GM21786 (cell line): Measurements from ENCODE around the gene PARD6G.
"Not testable (repeated sequence)": the region's sequence is repeated elsewhere in the genome, so short reads cannot be mapped to it uniquely, and the experiment has no call there.

ENCODE experiments used
- ATAC-seq: cut with Tn5 transposase; IDR thresholded peaks from one replicate; pipeline ENCODE4 v1.9.1; 2021; ENCODE audit not compliant: unreplicated experiment

Gene PARD6G

GRCh38 chr18:80243204-80243603, 4.1 kb downstream of the PARD6G start:
- no peak for ATAC-seq

GRCh38 chr18:80241919-80242777, 5.2 kb downstream of the PARD6G start:
- ATAC-seq, result no peak

GRCh38 chr18:80239830-80240229, 7.5 kb downstream of the PARD6G start:
- no peak for ATAC-seq

DNA sequence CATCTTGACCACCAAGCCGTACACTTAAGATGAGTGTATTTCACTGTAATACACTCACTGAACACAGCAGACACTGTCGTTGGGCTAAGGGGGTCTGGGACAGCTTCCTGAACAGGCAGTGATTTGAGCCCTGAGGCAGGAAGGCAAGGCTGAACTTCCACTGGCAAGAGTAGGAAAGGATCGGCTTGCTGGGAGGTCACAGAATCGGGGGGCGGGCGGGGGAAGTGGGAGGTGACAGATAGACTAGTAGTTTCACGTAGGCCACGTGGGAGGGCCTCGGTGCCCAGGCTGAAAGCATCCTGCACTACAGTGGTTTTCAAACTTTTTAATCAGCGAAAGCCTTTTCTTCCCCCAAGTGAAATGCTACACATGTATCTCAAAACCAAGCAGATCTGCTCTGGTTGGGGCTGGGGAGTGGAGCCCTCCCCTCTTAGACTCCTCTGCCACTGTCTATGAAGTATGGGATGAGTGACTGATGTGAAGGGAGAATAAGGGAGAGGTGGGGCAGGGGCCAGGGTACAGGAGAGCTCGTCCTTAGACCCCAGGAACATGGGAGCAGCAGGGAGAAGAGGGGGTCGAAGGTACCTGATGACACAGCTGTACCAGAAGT, 8.6 kb downstream of the PARD6G start:
- no peak for ATAC-seq

DNA sequence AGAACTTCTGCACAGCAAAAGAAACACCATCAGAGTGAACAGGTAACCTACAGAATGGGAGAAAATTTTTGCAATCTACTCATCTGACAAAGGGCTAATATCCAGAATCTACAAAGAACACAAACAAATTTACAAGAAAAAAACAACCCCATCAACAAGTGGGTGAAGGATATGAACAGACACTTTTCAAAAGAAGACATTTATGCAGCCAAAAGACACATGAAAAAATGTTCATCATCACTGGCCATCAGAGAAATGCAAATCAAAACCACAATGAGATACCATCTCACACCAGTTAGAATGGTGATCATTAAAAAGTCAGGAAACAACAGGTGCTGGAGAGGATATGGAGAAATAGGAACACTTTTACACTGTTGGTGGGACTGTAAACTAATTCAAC, 9.8 kb downstream of the PARD6G start:
- not testable (repeated sequence) for ATAC-seq

DNA sequence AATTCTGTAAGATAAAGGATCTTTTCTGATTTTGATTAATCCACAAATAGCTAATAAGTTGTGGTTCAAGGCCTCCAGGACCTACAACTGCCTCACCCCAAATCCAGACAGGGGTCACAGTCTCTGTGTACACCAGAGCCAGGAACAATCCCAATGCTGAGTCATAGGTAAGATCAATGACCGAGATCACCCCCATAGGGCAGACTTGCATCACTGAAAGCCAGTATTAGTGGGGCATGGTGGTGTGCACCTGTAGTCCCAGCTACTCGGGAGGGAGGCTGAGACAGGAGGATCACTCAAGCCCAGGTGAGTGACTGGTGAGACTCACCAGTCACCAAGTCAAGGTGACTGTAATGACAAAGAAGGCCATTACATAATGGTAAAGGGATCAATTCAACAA, 12.9 kb downstream of the PARD6G start:
- no peak for ATAC-seq

DNA sequence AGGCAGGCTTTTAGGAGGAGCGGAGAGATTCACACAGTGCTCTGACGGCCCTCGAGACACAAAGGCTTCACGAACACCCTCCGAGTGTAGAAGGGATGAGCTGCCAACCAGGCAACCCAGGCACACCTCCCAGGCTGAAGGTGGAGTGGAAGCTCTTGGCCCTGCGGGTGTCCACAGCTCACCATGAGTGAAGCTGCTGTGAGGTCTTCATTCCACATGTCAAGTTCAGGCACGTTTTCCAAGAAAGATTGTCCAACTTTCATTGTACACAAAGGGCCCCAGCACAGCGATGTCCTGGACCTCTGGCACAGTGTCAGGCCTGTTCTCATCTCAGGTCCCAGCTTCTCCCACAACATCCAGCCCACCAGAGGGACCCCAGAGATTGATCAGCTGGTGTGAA, 13.4 kb downstream of the PARD6G start:
- ATAC-seq, result no peak

DNA sequence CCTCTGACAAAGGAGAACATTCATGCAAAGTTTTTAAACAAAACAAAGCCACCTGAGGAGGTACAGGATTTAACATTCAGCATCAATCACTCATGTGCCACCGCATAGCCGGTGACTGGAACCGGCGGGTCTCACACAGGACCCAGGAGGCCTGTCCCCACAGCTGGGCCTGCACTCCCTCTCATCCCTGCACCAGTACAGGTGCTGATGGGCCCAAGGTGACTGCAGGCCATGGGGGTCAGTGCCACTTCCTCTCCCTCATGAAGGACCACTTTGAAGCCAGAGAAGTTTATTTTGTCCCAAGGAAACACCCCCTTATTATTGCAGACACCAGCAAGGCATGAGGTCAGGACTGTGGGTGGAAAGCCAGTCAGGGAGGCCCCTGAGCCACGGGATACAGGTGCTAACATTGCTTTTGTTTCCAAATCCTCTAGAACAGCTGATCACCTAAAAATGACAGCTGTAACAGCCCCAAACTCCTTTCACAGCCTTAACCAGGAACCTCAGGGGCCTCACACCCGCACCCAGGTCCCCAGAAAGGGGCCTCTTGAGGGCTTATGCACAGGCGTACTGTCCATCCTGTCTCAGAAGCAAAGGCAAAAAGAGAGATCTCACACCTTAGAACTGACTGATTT, 14.0 kb downstream of the PARD6G start:
- ATAC-seq, result no peak

GRCh38 chr18:80232710-80233109, 14.6 kb downstream of the PARD6G start:
- no peak for ATAC-seq

DNA sequence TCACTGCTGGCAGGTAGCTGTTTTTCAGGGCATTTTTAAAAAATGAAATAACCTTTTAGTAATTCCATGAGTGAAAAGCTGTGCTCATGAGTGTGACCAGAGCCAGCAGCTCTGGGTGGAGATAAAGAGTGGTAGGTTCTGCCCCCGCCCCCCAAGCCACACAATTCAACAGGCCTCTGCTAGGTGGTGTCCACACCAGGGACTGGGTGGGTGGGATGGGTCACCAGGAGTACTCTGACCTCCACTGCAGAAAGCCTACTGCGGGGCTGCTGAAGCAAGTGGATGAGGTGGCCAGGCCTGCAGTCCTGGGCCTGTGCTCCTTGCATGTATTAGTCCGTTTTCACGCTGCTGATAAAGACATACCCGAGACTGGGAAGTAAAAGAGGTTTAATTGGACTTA, 15.3 kb downstream of the PARD6G start:
- no peak for ATAC-seq

DNA sequence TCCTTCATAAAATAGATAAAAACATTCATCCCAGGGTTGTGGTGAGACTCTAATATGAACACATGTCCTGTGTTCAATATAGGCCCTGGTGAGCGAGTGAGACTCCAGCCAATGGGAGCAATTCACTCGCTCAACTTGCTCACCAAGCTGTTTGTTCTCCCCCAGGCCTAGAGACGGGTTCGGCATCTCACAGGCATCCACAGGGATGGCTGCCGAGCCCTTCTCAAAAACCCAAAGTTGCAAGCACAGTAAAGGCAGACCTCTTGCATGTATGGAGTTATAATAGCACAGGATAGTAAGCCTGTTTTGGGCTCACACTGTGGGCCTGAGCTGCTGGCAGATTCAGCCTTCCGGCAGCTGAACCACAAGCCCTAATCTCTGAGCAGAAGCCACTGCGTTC, 15.7 kb downstream of the PARD6G start:
- ATAC-seq, result no peak

DNA sequence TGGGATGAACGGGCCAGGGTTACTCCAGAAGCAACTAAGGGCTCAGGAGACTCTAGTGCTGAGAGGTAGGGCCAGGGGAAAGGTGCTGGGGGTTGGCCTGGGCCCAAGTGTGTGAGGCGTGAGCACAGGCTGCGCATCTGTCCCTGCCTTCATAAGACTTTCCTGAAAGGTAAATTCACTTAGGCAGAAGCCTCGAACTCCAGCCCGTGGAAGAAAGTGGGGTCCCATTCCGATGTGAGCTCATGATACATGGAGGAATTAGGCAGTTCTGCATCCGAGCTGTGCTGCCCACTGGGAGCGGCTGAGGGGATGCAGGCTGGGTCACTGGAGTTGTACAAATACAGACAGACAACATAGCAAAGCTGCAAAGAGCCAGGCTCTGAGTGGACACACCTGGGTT, 16.2 kb downstream of the PARD6G start:
- ATAC-seq, result no peak

DNA sequence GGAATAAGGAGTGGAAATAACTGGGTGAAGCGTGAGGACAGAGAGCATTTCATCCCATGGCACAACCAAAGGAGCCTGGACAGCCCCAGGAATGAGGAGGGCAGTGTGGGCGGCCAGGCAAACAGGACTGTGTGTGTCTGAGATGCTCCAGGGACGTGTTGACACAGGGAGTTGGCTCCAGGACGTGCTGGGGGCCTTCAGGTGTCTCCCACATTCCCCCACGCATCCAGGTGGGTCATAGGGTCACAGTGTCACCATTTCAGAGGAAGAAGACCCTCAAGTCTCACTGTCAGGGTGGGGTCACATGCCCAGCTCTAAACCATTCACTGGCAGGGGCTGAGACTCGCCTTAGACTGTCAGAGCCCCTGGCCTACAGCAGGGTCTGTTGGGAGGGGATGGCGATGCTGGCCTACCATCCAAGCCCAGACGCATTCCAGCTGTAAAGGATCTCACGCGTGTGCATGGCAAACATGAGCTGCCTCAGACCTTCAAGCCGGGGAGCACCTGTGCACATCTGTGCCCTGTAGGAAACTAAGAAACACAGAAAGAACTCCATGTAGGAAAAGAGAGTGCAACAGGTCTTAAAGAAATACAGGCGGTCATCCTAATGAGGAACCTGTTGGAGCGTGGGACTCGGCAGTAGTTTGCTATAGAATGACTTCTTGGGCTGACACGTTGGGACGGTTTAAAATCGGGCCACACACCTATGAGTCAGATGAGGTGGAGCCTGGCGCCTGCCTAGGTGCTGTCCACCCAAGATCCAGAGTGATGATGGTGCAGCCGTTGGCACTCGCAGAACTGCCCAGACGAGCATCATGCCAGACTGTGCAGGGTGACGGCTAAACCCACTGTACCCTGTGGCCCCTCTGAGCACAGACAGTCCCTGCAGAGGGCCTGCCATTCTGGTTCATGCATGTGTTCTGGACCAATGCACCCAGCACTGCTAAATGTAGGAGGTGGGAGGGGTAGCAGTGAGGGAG, 17.3 kb downstream of the PARD6G start:
- no peak for ATAC-seq

- no peak for ATAC-seq
These were observed 18.0 kb downstream of the PARD6G start for GRCh38 chr18:80229363-80229762.

DNA sequence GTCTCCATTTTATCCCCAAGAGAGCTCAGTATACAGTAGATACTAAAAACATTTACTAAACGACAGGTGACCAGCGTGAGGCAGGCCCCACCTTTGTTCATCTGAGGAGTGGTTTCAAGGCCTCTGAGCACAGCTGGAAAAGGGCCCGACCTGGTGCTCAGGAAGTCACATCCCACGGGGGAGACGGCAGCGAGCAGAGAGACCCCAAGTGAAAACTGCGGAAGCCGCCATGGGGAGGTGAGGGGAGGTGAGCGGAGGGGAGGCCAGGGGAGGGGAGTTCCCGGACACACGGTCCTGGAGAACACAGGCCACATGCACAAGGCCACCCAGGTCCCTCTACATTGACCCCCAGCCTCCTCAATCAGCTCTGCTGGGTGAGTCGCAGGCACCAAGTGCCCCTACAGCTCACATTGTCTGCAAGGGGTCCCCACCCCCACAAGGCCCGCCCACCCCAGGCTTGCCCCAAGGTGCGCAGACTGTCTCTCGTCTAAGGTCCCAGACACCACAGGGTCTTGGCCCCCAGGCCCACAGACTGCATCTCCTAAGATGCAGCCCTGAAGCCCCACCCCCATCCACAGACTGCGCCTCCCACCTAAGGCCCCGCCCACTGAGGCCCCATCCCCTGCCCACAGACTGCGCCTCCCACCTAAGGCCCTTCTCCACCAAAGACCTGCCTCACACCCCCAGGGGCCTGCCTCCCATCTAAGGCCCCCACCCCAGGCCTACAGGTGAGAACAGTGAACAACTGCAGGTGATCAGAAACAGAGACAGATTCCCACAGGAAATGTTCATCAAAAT, 19.1 kb downstream of the PARD6G start:
- no peak for ATAC-seq

GRCh38 chr18:80227472-80227871, 19.8 kb downstream of the PARD6G start:
- no peak for ATAC-seq

- ATAC-seq, result no peak
These were observed 21.6 kb downstream of the PARD6G start for GRCh38 chr18:80225685-80226084.

- no peak for ATAC-seq
These were observed 23.6 kb downstream of the PARD6G start for GRCh38 chr18:80223581-80224148.

DNA sequence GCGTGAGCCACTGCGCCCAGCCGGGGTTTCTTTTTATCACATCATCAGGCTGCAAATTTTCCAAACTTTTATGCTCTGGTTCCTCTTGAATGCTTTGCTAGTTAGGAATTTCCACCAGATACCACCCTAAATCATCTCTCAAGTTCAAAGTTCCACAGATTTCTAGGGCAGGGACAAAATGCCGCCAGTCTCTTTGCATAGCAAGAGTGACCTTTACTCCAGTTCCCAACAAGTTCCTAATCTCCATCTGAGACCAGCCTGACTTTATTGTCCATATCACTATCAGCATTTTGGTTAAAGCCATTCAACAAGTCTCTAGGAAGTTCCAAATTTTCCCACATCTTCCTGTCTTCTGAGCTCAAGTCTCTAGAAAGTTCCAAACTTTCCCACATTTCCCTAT, 27.8 kb downstream of the PARD6G start:
- ATAC-seq, result not testable (repeated sequence)
